ENCODE measurements around the gene SETD7.
"Not testable (repeated sequence)": the region's sequence is repeated elsewhere in the genome, so short reads cannot be mapped to it uniquely, and the experiment has no call there.

SETD7 gene

DNA sequence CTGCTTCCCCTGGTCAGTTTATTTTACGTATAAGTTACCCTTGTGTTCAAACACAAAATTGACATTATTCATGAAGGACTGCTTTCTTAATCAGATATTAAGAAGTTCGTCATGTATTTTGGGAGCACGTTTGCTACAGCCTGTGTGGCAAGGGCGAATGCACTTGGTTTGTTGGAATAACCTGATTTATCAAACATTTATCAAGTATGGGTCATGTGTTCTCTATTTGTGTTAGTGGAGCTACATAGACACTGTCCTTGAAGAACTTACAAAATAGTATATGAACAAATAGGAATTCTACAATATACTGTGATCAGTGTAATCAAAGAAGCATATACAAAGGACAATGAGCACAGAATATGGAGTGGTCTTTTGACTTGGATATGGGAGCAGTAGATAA, 79.7 kb downstream of the SETD7 start:
- DNase-seq (ENCODE audit: low read depth): no peak
- TF ChIP-seq, protein P1, sequence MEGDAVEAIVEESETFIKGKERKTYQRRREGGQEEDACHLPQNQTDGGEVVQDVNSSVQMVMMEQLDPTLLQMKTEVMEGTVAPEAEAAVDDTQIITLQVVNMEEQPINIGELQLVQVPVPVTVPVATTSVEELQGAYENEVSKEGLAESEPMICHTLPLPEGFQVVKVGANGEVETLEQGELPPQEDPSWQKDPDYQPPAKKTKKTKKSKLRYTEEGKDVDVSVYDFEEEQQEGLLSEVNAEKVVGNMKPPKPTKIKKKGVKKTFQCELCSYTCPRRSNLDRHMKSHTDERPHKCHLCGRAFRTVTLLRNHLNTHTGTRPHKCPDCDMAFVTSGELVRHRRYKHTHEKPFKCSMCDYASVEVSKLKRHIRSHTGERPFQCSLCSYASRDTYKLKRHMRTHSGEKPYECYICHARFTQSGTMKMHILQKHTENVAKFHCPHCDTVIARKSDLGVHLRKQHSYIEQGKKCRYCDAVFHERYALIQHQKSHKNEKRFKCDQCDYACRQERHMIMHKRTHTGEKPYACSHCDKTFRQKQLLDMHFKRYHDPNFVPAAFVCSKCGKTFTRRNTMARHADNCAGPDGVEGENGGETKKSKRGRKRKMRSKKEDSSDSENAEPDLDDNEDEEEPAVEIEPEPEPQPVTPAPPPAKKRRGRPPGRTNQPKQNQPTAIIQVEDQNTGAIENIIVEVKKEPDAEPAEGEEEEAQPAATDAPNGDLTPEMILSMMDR (IDR thresholded peaks at IDR 0.05; ENCODE audit: insufficient read depth, low read depth, low read length, missing control alignments): no peak
- no peak overlapping the region for H3K4me3 ChIP-seq (ENCODE audit: low read length)

DNA sequence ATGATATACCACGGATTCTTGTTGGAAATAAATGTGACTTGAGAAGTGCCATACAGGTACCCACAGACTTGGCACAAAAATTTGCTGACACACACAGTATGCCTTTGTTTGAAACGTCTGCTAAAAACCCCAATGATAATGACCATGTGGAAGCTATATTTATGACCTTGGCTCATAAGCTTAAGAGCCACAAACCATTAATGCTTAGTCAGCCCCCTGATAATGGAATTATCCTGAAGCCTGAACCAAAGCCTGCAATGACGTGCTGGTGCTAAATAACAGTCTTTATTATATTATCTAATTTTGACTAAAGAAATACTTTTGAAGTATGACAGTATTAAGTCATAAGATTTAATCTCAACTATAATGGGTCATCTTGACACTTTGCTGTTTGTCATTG, 83.2 kb downstream of the SETD7 start:
- no peak overlapping the region for H3K4me3 ChIP-seq (ENCODE audit: low read length)
- no peak for DNase-seq (ENCODE audit: low read depth)
- TF ChIP-seq, protein P1 (IDR thresholded peaks at IDR 0.05; ENCODE audit: insufficient read depth, low read depth, low read length, missing control alignments): no peak

DNA sequence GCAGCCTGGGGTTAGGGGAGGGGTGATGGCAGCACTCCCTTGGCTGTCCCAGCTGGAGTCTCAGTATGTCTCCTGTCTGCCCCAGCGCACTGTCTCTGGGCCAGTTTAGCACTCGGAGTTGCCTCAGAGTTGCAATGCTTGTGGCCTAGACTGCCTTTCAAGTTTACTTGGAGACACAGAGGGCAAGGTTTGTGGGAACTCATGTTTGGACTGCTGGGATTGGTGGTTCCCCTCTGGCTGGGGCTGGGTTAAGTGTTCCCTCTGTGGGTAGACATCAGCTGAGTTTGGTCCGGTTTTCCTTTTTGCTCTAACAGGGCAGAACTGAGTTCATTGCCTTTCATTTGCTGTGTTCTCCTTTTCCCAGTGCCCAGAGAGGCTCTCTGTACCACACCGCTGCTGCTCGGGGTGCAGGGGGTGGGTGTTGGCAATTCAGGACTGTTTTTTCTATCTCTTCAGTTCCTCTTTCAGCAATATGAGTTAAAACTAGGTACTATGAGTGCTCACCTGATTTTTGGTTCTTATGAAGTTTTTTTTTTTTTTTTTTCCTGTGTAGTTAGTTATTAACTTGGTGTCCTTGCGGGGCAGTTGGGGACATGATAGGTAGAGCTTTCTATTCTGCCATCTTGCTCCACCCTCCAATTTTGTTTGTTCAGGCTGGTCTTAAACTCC, 84.9 kb downstream of the SETD7 start:
- TF ChIP-seq, protein P1 (IDR thresholded peaks at IDR 0.05; ENCODE audit: insufficient read depth, low read depth, low read length, missing control alignments): no peak
- H3K4me3 ChIP-seq (ENCODE audit: low read length): no peak overlapping the region
- no peak for DNase-seq (ENCODE audit: low read depth)

DNA sequence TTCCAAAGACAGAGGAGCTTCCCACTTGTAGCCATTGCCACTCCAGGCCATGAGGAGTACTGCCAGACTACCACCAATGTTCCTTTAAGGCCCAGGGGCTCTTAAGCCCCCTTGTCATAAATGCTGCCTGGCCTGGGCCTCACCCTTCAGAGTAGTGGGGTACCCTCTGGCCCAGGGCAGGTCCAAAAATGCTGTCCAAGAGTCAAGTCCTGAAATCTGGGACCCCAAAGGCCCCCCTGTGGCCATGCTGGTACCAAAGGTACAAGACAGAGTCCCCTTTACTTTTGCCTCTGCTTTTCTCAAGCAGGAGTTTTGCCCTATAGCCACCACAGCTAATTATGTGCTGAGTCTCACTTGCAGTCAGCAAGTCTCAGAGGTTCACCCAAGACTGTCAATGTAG, 85.7 kb downstream of the SETD7 start:
- TF ChIP-seq, protein P1 (IDR thresholded peaks at IDR 0.05; ENCODE audit: insufficient read depth, low read depth, low read length, missing control alignments): no peak
- no peak overlapping the region for H3K4me3 ChIP-seq (ENCODE audit: low read length)
- no peak for DNase-seq (ENCODE audit: low read depth)

DNA sequence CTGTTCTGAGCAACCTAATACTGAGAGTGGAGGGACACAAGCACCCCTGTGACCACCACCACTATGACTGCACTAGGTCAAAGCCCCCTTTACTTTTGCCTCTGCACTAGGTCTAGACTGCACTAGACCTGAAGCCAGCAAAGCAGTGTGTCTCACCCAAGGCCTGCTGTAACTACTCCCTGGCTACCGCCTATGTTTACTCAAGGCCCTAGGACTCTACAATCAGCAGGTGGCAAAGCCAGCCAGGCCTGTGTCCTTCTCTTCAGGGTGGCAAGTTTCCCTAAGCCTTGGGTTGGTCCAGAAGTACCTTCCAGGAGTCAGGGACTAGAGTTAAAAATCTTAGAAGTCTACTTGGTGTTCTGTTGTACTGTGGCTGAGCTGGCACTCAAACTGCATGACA, 86.2 kb downstream of the SETD7 start:
- H3K4me3 ChIP-seq (ENCODE audit: low read length): no peak overlapping the region
- no peak for DNase-seq (ENCODE audit: low read depth)
- TF ChIP-seq, protein P1 (IDR thresholded peaks at IDR 0.05; ENCODE audit: insufficient read depth, low read depth, low read length, missing control alignments): no peak

DNA sequence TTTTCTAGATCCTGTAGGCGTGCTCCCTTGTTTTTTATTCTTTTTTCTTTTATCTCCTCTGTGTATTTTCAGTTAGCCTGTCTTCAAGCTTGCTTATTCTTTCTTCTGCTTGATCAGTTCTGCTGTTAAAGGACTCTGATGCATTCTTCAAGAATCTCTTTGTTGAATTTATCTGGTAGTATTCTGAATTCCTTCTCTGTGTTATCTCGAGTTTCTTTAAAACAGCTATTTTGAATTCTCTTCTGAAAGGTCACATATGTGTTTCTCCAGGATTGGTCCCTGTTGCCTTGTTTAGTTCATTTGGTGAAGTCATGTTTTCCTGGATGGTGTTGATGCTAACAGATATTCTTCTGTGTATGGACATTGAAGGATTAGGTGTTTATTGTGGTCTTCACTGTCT, 86.8 kb downstream of the SETD7 start:
- TF ChIP-seq, protein P1 (IDR thresholded peaks at IDR 0.05; ENCODE audit: insufficient read depth, low read depth, low read length, missing control alignments): no peak
- no peak overlapping the region for H3K4me3 ChIP-seq (ENCODE audit: low read length)
- no peak for DNase-seq (ENCODE audit: low read depth)

DNA sequence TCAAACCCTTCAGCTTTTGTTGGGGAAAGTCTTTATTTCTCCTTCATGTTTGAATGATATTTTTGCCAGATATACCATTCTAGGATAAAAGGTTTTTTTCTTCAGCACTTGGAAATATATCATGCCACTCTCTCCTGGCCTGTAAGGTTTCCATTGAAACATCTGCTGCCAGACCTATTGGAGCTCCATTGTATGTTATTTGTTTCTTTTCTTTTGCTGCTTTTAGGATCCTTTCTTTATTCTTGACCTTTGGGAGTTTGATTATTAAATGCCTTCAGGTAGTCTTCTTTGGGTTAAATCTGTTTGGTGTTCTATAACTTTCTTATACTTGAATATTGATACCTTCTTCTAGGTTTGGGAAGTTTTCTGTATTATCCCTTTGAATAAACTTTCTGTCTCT, 87.3 kb downstream of the SETD7 start:
- not testable (repeated sequence) for H3K4me3 ChIP-seq (ENCODE audit: low read length); DNase-seq (ENCODE audit: low read depth)

Measured in epithelial cell of esophagus (primary cell).